GM19397 (cell line): ENCODE results near the gene PSAPL1.

Source experiments
- ATAC-seq: cut with Tn5 transposase; IDR thresholded peaks from one replicate; pipeline ENCODE4 v1.9.1; 2021; ENCODE audit warnings: mild to moderate bottlenecking, moderate library complexity; ENCODE audit not compliant: unreplicated experiment

The PSAPL1 gene

DNA sequence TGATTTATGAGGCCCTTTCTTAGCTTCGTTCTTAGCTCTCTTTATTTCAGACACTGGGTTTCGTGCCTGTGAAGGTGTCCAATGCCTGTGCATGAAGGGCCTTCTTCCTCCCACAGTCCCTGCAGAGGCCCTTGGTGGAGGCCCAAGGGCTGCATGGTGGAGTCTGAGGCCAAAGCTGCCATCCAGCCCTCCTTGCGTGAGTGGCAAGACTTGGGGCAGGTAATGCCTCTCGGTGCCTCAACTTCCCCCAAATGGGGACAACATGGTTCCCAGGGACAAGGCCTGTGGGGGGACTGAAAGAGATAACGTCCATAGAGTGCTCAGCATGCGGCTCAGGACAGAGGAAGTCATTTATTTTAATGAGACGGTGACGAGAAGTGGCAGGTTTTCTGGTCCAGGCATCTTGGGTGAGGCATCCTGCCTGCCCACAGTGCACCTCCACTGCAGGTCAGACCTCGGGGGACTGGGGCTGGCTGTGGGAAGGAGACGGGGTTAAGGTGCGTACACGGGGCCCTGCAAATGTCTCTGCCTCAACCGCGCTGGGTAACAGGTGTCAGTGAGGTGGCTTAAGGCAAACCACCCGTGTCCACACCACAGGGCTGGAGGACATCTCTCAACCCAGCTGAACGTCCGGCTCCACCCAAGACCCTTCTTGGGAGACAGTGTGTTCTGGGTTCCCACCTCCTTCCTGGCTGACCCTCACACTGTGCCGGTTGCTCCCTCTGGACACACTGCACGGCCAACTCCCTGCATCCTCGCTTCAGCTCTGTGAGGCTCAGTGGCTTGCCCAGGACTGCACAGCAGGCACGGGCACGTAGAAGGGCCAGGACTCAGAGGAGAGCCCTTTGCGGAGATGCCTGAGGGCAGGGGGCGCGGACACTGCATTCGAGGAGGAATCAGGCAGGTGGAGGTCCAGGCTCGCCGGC, 50.5 kb downstream of the PSAPL1 start:
- no peak for ATAC-seq

DNA sequence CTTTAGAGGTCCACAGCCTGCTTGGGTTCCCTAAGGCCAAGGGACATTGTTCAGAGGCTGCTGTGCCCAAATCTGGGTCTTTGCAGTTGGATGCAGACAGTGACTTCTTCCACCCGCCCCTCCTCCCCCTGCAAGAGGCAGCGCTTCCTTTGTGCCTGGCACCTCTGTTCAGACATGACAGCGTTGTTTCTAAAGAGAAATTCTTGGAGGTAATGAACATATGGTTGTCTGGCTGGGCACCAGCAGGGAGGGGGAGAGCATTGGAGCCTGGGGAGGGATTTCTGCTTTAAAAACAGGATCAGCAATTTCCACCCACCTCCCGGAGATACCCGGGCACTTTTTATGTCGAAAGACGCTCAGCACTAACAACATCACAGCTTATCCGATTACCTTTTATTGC, 51.5 kb downstream of the PSAPL1 start:
- no peak for ATAC-seq

DNA sequence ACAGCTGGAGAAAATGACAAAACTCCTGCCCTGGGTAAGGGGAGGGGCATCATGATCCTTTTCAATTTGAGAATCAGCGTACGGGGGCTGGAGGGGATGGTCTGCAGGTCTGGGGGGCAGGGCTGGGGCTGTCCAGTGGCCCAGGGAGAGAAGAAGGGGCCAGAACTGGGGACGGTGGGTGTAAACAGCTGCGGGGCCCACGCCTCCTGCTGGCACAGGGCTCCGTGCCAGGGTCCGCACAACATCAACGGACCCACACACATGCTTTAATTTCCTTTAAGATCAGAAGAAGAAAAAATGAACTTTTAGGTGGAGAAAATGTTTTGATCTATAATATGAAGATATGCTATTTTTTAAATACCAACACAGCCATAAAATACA, 52.1 kb downstream of the PSAPL1 start:
- ATAC-seq, result no peak

DNA sequence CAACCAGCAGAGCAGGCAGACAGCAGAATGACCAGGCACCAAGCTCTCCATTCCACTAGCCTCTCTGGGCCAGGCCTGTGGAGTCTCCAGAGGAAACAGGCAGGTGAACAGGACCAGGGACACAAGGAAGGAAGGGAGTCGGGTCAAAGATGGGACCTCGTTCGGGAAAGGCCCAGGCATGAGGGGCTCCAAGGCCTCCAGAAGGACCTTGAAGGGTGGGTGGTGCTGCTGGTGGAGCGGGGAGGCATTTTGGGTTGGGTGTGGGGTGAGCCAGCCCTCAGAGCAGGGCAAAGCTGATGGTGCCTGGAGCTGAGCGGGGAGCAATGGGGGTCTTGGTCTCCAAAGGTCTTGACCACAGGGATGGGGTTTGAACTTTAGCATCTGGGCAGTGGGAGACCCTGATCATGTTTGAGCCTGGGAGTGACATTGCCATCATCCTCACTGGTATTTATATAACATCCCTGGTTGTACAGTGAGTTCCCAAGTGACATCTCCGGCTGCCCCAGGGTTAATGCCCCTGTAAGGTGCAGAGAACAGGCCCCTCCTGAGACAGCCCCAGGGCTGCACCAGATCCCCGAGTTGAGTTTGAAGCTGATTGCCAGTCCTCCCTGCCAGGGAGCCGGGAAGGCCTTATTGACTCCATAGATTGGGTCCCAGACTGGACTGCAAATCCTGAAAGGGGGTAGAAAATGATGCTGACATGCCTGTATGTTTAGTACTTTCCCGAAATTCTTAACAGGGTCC, 52.7 kb downstream of the PSAPL1 start:
- no peak for ATAC-seq

DNA sequence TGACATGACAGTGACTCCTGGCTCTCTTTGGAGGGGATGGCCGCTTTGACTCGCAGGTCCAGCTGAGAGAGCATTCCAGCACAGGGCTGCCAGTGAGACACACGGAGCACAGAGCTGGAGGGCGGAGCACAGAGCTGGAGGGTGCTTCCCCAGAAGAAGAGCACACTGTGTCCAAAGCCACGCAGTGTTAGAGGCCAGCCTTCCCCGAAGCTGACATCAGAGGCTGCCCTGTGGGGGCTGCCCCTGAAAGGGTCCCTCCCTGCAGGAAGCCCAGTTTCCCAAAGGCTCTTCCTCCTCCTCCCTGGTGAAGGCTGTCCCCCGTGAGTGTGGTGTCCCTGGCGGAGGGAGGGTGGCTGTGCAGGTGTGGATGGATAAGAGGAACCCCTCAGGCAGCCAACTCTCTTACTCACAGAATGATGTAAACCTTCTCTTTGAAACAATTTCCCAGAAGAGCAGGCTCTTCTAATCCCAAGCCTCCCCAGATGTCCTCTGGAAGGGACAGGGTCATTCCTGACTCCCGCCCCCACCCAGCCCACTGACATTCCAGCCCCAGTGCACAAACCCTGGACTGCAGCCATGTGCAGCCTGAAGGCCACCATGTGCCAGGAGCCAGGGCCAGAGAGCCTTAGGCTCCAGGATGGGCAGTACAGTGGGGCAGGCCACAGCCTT, 53.4 kb downstream of the PSAPL1 start:
- no peak for ATAC-seq
